ENCODE measurements around the gene SPDYE3.
"Not testable (repeated sequence)": the region's sequence is repeated elsewhere in the genome, so short reads cannot be mapped to it uniquely, and the experiment has no call there.

SPDYE3 gene, protein sequence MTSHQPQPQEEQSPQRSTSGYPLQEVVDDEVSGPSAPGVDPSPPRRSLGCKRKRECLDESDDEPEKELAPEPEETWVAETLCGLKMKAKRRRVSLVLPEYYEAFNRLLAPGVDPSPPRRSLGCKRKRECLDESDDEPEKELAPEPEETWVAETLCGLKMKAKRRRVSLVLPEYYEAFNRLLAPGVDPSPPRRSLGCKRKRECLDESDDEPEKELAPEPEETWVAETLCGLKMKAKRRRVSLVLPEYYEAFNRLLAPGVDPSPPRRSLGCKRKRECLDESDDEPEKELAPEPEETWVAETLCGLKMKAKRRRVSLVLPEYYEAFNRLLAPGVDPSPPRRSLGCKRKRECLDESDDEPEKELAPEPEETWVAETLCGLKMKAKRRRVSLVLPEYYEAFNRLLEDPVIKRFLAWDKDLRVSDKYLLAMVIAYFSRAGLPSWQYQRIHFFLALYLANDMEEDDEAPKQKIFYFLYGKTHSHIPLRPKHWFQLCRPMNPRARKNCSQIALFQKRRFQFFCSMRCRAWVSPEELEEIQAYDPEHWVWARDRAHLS

GRCh38 chr7:100307402-100307801, at the start of gene SPDYE3:
Gene SPDYE3, plus strand, starts transcription at chr7:100307702. Its CDS starts 184 bp downstream, at chr7:100307886.
- not testable (repeated sequence) for DNase-seq

GRCh38 chr7:100259984-100260383, 47.5 kb upstream of the SPDYE3 start:
- DNase-seq: not testable (repeated sequence)

DNA sequence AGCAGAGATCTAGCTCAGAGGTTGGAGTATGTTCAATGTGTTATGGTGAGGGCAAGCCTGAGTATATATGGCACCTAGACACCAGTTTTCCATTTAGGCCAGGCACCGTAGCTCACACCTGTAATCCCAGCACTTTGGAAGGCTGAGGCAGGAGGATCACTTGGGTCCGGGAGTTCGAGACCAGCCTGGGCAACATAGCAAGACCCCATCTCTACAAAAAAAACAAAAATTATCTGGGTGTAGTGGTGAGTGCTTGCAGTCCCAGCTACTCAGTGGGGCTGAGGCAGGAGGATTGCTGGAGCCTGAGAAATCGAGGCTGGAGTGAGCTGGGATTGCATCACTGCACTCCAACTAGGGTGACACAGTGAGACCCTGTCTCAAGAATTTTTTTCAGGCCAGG, 44.6 kb upstream of the SPDYE3 start:
- DNase-seq: not testable (repeated sequence)

- not testable (repeated sequence) for DNase-seq
Measured at GRCh38 chr7:100264223-100264622, 43.3 kb upstream of the SPDYE3 start.

- not testable (repeated sequence) for DNase-seq
Measured at GRCh38 chr7:100264669-100265165, 42.8 kb upstream of the SPDYE3 start.

GRCh38 chr7:100265851-100266250, 41.7 kb upstream of the SPDYE3 start:
- DNase-seq: not testable (repeated sequence)

GRCh38 chr7:100266576-100267354, 40.7 kb upstream of the SPDYE3 start:
- no peak for DNase-seq

GRCh38 chr7:100267648-100268047, 39.9 kb upstream of the SPDYE3 start:
- no peak for DNase-seq

- DNase-seq: not testable (repeated sequence)
Measured at GRCh38 chr7:100268882-100269281, 38.6 kb upstream of the SPDYE3 start.

GRCh38 chr7:100269306-100270045, 38.0 kb upstream of the SPDYE3 start:
- not testable (repeated sequence) for DNase-seq

- DNase-seq: not testable (repeated sequence)
Measured at GRCh38 chr7:100270046-100270918, 37.2 kb upstream of the SPDYE3 start.

GRCh38 chr7:100270941-100271593, 36.4 kb upstream of the SPDYE3 start:
- DNase-seq: not testable (repeated sequence)

- DNase-seq: peak; percentile 98
Measured at GRCh38 chr7:100271716-100272537, 35.6 kb upstream of the SPDYE3 start.

DNA sequence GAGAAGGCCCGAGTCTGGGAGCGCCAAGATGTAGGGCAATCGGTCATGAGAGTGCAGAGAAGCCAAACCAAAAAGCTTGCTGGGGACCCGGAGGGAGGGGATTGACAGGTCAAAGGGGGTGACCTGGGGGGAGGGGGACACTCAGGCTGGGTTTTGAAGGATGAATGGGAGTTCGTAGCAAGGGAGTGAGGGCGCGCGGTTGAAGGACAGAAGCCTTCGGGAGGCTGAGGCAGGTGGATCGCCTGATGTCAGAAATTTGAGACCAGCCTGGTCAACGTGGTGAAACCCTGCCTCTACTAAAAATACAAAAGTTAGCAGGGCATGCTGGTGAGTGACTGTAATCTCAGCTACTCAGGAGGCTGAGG, 35.0 kb upstream of the SPDYE3 start:
- not testable (repeated sequence) for DNase-seq

GRCh38 chr7:100275120-100275519, 32.4 kb upstream of the SPDYE3 start:
- no peak for DNase-seq

GRCh38 chr7:100276126-100276525, 31.4 kb upstream of the SPDYE3 start:
- not testable (repeated sequence) for DNase-seq

- DNase-seq: not testable (repeated sequence)
Measured at GRCh38 chr7:100282069-100282608, 25.4 kb upstream of the SPDYE3 start.

DNA sequence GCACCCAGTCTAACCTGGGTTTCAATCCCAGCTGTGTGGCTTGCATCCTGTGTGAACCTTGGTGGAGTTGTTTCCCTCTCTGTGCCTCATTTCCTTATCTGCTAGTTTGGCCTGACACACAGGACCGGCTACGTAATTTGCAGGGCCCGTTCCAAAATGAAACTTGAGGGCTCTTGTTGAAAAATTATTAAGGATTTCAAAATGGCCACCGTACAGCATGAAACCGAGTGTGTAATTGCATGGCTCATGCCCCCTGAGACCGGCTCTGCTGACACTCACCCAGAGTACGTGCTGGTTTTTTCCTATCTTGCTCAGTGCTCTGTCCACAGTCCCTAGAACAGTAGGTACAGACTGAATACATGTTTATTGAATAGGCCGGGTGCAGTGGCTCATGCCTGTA, 24.4 kb upstream of the SPDYE3 start:
- not testable (repeated sequence) for DNase-seq

- not testable (repeated sequence) for DNase-seq
Measured at GRCh38 chr7:100287191-100287969, 20.1 kb upstream of the SPDYE3 start.
